GM12878 (cell line): Measurements from ENCODE around the gene OR10Z1. TPM values are rescaled to one million over a fixed set of nuclear protein-coding genes. Genes with fewer than 3 reads are reported as not detected.

Experiments used
- ATAC-seq: fragments of 200-7000 bp; cut with Tn5 transposase; 3 replicates; pipeline ENCODE4 v1.9.1; 2020; ENCODE audit warnings: mild to moderate bottlenecking, moderate library complexity
- BruUV-seq: library from RNA; stranded (reverse); fragments of 400-500 nt; replicated peaks from 2 replicates; lab custom pipeline; 2021; lab: Mats Ljungman, UMichigan
- CTCF ChIA-PET: fragments of 300-600 bp; sonication (Branson Sonifier 250); formaldehyde crosslinking; extraction: SDS; loops from one replicate; lab custom pipeline; 2021; ENCODE audit warnings: inconsistent platforms; lab: Yijun Ruan, JAX
- POLR2A ChIA-PET: fragments of 350-600 bp; formaldehyde crosslinking; extraction: SDS; loops from one replicate; lab custom pipeline; 2021; ENCODE audit warnings: inconsistent platforms; lab: Charles Lee
- RAD21 ChIA-PET: fragments of 300-600 bp; sonication (Branson Sonifier 250); formaldehyde crosslinking; loops from one replicate; lab custom pipeline; 2023; ENCODE audit warnings: antibody characterized with exemption; ENCODE audit not compliant: unreplicated experiment; lab: Charles Lee
- SMC1A ChIA-PET: fragments of 300-600 bp; sonication (Branson Sonifier 250); formaldehyde crosslinking; loops from one replicate; lab custom pipeline; 2023; ENCODE audit not compliant: unreplicated experiment, uncharacterized antibody; lab: Charles Lee
- DNase-seq: peaks from one replicate; pipeline ENCODE4 v3.0.0-alpha.2; 2011; ENCODE audit warnings: low read depth, low spot score
- FAIRE-seq: peaks from 3 replicates; lab custom pipeline; 2011; peaks lifted over from hg19 to GRCh38; lab: Jason Lieb, UNC
- H2AFZ ChIP-seq: 2 replicates; pipeline ENCODE4 v1.6.0; 2011; ENCODE audit warnings: low read depth, low read length, control low read depth; ENCODE audit not compliant: control insufficient read depth
- H3K27ac ChIP-seq: 2 replicates; pipeline ENCODE4 v1.5.1; 2011; ENCODE audit warnings: control low read depth; ENCODE audit not compliant: control insufficient read depth, insufficient read depth
- H3K27me3 ChIP-seq, 2 experiments: replicated peaks in 1 of 2; 2 replicates each; pipeline versions ENCODE4 v1.6.0 to v1.6.1; 2011; ENCODE audit warnings: low read length in 1 of 2; ENCODE audit not compliant: control insufficient read depth in 2 of 2, insufficient read depth in 2 of 2
- H3K36me3 ChIP-seq, 2 experiments: 2 replicates each; pipeline ENCODE4 v1.5.1; 2011; ENCODE audit warnings: low read length in 1 of 2; ENCODE audit not compliant: control insufficient read depth in 2 of 2, insufficient read depth in 2 of 2
- H3K4me1 ChIP-seq: 2 replicates; pipeline ENCODE4 v1.6.1; 2011; ENCODE audit warnings: mild to moderate bottlenecking, low read length, moderate library complexity, mixed read lengths; ENCODE audit not compliant: control insufficient read depth, insufficient read depth
- H3K4me2 ChIP-seq: 2 replicates; pipeline ENCODE4 v1.6.0; 2011; ENCODE audit warnings: control low read depth; ENCODE audit not compliant: control insufficient read depth, insufficient read depth
- H3K4me3 ChIP-seq: fragments of 200-600 bp; sonication (generic); 2 replicates; pipeline ENCODE4 v1.5.1; 2016
- H3K79me2 ChIP-seq: 2 replicates; pipeline ENCODE4 v1.6.0; 2011; ENCODE audit warnings: low read length; ENCODE audit not compliant: control insufficient read depth, insufficient read depth
- H3K9ac ChIP-seq: 2 replicates; pipeline ENCODE4 v1.8.0; 2011; ENCODE audit warnings: low read length, control low read depth, mixed read lengths; ENCODE audit not compliant: control insufficient read depth, insufficient read depth
- H3K9me3 ChIP-seq: replicated peaks from 3 replicates; pipeline ENCODE4 v1.5.1; 2011; ENCODE audit warnings: mild to moderate bottlenecking, low read length; ENCODE audit not compliant: control insufficient read depth, insufficient read depth
- H4K20me1 ChIP-seq: 2 replicates; pipeline ENCODE4 v1.6.0; 2011; ENCODE audit not compliant: control insufficient read depth, insufficient read depth
- TCF12 ChIP-seq: IDR thresholded peaks from 2 replicates; pipeline ENCODE4 v1.6.1; 2011; ENCODE audit warnings: low read depth, mild to moderate bottlenecking, low read length
- WGBS: methylation state at CpG from one replicate; pipeline ENCODE4 v1.1.6; 2016; ENCODE audit warnings: low lambda C conversion rate; ENCODE audit not compliant: insufficient replicate concordance, insufficient coverage; ENCODE audit errors: missing lambda C conversion rate; 5-methylcytosine and 5-hydroxymethylcytosine counted together
- in situ Hi-C: fragments of 300-500 bp; cut with MboI; formaldehyde crosslinking; loops from 9 replicates; pipeline ENCODE4 v1.14.3; 2018; ENCODE audit warnings: mixed read lengths
- intact Hi-C: fragments of 100-400 bp; cut with micrococcal nuclease; formaldehyde crosslinking; loops from one replicate; pipeline ENCODE4 v1.14.2; 2022; ENCODE audit not compliant: unreplicated experiment
- polyA plus RNA-seq, 11 experiments: library from polyadenylated mRNA; depleted of rRNA in 4 of 11; unstranded in 6 of 11; stranded (reverse) in 5 of 11; fragments of >200 nt; fragmentation: Nextera tagmentation in 4 of 11; fragmentation: Illumina TruSeq in 1 of 11; extraction: Ambion mirVana in 4 of 11; extraction: Trizol in 1 of 11; gene quantifications; 1 replicate in 1 of 11; 2 replicates in 10 of 11; pipeline versions ENCODE4 v1.2.1 to v1.2.3, GENCODE V29; 2011 to 2016; ENCODE audit warnings: inconsistent platforms in 2 of 11, missing spikeins in 2 of 11, low read depth in 1 of 11
- total RNA-seq, 4 experiments: library from RNA; depleted of rRNA in 3 of 4; stranded (reverse); fragments of >200 nt in 3 of 4; fragmentation: Illumina TruSeq in 1 of 4; extraction: Trizol in 1 of 4; gene quantifications; 2 replicates each; pipeline versions ENCODE4 v1.2.1 to v1.2.3, GENCODE V29; 2013 to 2021
- TF ChIP-seq, protein P1 (sequence below): fragments of 450-650 bp; IDR thresholded peaks from 2 replicates; pipeline ENCODE4 v1.6.1; 2018; ENCODE audit warnings: borderline replicate concordance, mild to moderate bottlenecking; ENCODE audit not compliant: partially characterized antibody
- TF ChIP-seq, protein P2 (sequence below): fragments of 450-650 bp; formaldehyde crosslinking; IDR thresholded peaks from 2 replicates; pipeline ENCODE4 v1.4.0; 2020; ENCODE audit warnings: mild to moderate bottlenecking, moderate library complexity

OR10Z1 gene
- total and polyA plus RNA-seq, 10 of the 15 experiments (the other 5 are each of a cell fraction or from before 2014, with no cell fraction given): not detected

DNA sequence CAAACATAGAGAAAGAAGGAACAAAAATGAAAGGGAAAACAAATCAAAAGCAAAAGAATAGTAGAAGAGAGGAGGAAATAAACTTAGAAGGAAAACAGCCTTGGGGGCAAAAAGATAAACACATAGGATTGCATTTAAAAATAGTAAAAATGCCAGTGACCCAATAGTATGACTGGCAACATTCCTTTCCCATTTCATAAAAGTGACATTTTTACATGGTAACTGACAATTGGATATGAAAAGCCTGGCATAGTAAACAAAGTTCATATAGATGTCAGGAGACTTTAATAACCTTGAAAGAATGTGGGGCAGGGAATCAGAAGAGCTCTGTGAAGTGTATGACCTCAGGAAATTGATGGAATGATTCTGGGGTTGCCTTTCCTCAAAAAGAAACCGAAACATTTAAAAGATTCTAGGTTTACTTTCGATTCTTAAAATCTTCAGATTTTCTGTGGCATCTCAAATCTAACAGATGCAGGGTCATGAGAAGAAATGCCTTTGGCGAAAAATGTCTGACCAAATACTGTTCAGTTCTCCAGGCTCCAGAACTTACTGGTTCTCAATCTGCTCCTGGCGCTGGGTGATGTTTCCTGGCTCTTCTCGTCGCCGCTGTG, 47.8 kb downstream of the OR10Z1 start:
- Histone ChIP-seq H3K9ac (no peak overlapping the region), H3K36me3 (no peaks in the 10 kb centered on the region), H3K9me3 (no peaks in the 10 kb centered on the region), H3K27ac (no peak overlapping the region), H3K4me1 (no peaks in the 10 kb centered on the region), H3K79me2 (no peaks in the 10 kb centered on the region), H3K4me3 (no peak overlapping the region), H3K27me3 (no peaks in the 10 kb centered on the region), H2AFZ (no peak overlapping the region), H3K4me2 (no peak overlapping the region), H4K20me1 (no peaks in the 10 kb centered on the region)
- intact Hi-C loops: loop anchor here (10.0 kb wide), 1 partner anchor 342 kb away; no protein-coding TSS in a partner anchor
- ChIA-PET CTCF (no interaction called here), RAD21 (no interaction called here), SMC1A (no interaction called here), POLR2A (no interaction called here)
- TF ChIP-seq, protein P1, sequence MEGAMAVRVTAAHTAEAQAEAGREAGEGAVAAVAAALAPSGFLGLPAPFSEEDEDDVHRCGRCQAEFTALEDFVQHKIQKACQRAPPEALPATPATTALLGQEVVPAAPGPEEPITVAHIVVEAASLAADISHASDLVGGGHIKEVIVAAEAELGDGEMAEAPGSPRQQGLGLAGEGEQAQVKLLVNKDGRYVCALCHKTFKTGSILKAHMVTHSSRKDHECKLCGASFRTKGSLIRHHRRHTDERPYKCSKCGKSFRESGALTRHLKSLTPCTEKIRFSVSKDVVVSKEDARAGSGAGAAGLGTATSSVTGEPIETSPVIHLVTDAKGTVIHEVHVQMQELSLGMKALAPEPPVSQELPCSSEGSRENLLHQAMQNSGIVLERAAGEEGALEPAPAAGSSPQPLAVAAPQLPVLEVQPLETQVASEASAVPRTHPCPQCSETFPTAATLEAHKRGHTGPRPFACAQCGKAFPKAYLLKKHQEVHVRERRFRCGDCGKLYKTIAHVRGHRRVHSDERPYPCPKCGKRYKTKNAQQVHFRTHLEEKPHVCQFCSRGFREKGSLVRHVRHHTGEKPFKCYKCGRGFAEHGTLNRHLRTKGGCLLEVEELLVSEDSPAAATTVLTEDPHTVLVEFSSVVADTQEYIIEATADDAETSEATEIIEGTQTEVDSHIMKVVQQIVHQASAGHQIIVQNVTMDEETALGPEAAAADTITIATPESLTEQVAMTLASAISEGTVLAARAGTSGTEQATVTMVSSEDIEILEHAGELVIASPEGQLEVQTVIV: no peak
- TF ChIP-seq, protein P2, sequence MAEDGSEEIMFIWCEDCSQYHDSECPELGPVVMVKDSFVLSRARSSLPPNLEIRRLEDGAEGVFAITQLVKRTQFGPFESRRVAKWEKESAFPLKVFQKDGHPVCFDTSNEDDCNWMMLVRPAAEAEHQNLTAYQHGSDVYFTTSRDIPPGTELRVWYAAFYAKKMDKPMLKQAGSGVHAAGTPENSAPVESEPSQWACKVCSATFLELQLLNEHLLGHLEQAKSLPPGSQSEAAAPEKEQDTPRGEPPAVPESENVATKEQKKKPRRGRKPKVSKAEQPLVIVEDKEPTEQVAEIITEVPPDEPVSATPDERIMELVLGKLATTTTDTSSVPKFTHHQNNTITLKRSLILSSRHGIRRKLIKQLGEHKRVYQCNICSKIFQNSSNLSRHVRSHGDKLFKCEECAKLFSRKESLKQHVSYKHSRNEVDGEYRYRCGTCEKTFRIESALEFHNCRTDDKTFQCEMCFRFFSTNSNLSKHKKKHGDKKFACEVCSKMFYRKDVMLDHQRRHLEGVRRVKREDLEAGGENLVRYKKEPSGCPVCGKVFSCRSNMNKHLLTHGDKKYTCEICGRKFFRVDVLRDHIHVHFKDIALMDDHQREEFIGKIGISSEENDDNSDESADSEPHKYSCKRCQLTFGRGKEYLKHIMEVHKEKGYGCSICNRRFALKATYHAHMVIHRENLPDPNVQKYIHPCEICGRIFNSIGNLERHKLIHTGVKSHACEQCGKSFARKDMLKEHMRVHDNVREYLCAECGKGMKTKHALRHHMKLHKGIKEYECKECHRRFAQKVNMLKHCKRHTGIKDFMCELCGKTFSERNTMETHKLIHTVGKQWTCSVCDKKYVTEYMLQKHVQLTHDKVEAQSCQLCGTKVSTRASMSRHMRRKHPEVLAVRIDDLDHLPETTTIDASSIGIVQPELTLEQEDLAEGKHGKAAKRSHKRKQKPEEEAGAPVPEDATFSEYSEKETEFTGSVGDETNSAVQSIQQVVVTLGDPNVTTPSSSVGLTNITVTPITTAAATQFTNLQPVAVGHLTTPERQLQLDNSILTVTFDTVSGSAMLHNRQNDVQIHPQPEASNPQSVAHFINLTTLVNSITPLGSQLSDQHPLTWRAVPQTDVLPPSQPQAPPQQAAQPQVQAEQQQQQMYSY (CRISPR knock-in tag): no peak
- no peak for TF ChIP-seq TCF12
- no TSS peak for BruUV-seq
- FAIRE-seq (no peak), ATAC-seq (no peak), DNase-seq (no peak)
- in situ Hi-C loops: no loop called here
- WGBS: 76% methylated on average over 7 of the region's 7 CpGs
